NCI-H2196 treated with DMSO at 0.1 percent for 48 hours (cell line): Measurements from ENCODE around the gene KXD1.

Experiments used
- DNase-seq: peaks from one replicate; lab custom pipeline; 2025; ENCODE audit not compliant: unreplicated experiment; lab: John Stamatoyannopoulos, UW

The KXD1 gene

GRCh38 chr19:18612051-18612771, 54.5 kb downstream of the KXD1 start:
- DNase-seq = no peak

GRCh38 chr19:18612772-18613588, 55.3 kb downstream of the KXD1 start, which contains the start of gene TMEM59L:
TMEM59L (plus strand) TSS chr19:18612870; CDS start chr19:18612959, 89 bp downstream.
- DNase-seq = no peak

GRCh38 chr19:18613589-18614234, 56.0 kb downstream of the KXD1 start:
- DNase-seq = no peak

- no peak for DNase-seq
These were observed 58.4 kb downstream of the KXD1 start for GRCh38 chr19:18616023-18616422.

- DNase-seq = no peak
These were observed 59.9 kb downstream of the KXD1 start for GRCh38 chr19:18617562-18617961.

GRCh38 chr19:18618236-18618635, 60.6 kb downstream of the KXD1 start:
- no peak for DNase-seq
